ENCODE results near the gene MCC.

The MCC gene

GRCh38 chr5:113170707-113171106, 317.5 kb downstream of the MCC start:
- Histone ChIP-seq H3K36me3 (peaks cover 90% of the 10 kb centered on the region), H3K9me3 (ENCODE audit: severe bottlenecking) (no peaks in the 10 kb centered on the region), H3K4me3 (ENCODE audit: low read depth, low read length) (no peak overlapping the region), H3K27me3 (ENCODE audit: insufficient read depth, low read depth, severe bottlenecking) (no peaks in the 10 kb centered on the region), H3K27ac (peak overlapping the region; percentile 60)
- DNase-seq = peak; percentile 38
- TF ChIP-seq CTCF (IDR thresholded peaks at IDR 0.05; ENCODE audit: low read depth, low read length) = no peak

- Histone ChIP-seq H3K4me3 (ENCODE audit: low read depth, low read length) (no peak overlapping the region), H3K9me3 (ENCODE audit: severe bottlenecking) (no peaks in the 10 kb centered on the region), H3K36me3 (peaks cover 90% of the 10 kb centered on the region), H3K27ac (no peak overlapping the region), H3K27me3 (ENCODE audit: insufficient read depth, low read depth, severe bottlenecking) (no peaks in the 10 kb centered on the region)
- no peak for DNase-seq
- TF ChIP-seq CTCF (IDR thresholded peaks at IDR 0.05; ENCODE audit: low read depth, low read length) = no peak
These were observed 318.5 kb downstream of the MCC start for GRCh38 chr5:113169720-113170119.

DNA sequence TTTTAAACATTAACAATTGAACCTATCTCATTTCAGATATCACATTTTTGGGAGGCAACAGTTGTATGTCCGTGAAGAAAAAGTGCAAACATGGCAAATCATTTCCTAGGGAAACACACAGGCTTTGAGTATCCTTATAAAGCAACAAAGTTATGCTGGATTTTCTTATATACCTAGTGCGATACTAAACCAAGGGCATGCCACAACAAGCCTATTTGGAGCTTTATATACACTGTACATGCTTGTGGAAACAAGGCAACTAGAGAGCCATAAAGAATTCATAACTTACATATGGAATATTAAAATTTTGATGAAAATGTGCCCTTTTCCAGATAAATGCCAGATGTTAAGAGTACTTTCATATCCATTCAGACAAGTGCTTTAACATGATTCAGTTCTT, 320.3 kb downstream of the MCC start:
- peaks cover 93% of the 10 kb centered on the region for H3K36me3 ChIP-seq
- TF ChIP-seq CTCF (IDR thresholded peaks at IDR 0.05; ENCODE audit: low read depth, low read length) = no peak
- no peaks in the 10 kb centered on the region for H3K9me3 ChIP-seq (ENCODE audit: severe bottlenecking)
- DNase-seq = no peak
- H3K27ac ChIP-seq = peak overlapping the region; percentile 59
- no peaks in the 10 kb centered on the region for H3K27me3 ChIP-seq (ENCODE audit: insufficient read depth, low read depth, severe bottlenecking)
- no peak overlapping the region for H3K4me3 ChIP-seq (ENCODE audit: low read depth, low read length)

- Histone ChIP-seq H3K9me3 (ENCODE audit: severe bottlenecking) (no peaks in the 10 kb centered on the region), H3K36me3 (peaks cover 90% of the 10 kb centered on the region), H3K27me3 (ENCODE audit: insufficient read depth, low read depth, severe bottlenecking) (no peaks in the 10 kb centered on the region), H3K4me3 (ENCODE audit: low read depth, low read length) (no peak overlapping the region), H3K27ac (peak overlapping the region; percentile 59)
- TF ChIP-seq CTCF (IDR thresholded peaks at IDR 0.05; ENCODE audit: low read depth, low read length) = no peak
- no peak for DNase-seq
These were observed 321.3 kb downstream of the MCC start for GRCh38 chr5:113166852-113167366.

DNA sequence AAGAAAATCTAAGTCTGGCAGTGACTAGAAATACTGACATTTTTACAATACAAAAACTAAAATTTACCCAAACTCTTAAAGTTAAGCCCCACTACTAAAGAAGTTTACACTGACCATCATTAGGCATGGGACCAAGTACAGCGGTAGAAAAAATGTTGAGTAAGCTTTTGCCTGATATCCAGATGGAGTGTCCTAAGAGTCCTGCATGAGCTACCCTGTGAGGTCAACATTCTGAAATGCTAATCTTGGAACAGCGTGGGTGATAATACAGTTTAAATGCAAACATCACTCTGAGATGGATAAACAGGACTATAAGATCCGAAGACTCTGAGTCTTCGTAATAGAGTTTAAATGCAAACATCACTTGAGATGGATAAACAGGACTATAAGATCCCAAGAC, 322.0 kb downstream of the MCC start:
- DNase-seq = no peak
- Histone ChIP-seq H3K36me3 (peaks cover 90% of the 10 kb centered on the region), H3K4me3 (ENCODE audit: low read depth, low read length) (no peak overlapping the region), H3K27ac (peak overlapping the region; percentile 1), H3K27me3 (ENCODE audit: insufficient read depth, low read depth, severe bottlenecking) (no peaks in the 10 kb centered on the region), H3K9me3 (ENCODE audit: severe bottlenecking) (no peaks in the 10 kb centered on the region)
- TF ChIP-seq CTCF (IDR thresholded peaks at IDR 0.05; ENCODE audit: low read depth, low read length) = no peak

- TF ChIP-seq CTCF (IDR thresholded peaks at IDR 0.05; ENCODE audit: low read depth, low read length) = peak; percentile 12; the same call in 1 of the 2 replicates
- peak overlapping the region; percentile 52 for H3K27ac ChIP-seq
- H3K27me3 ChIP-seq (ENCODE audit: insufficient read depth, low read depth, severe bottlenecking) = no peaks in the 10 kb centered on the region
- DNase-seq = peak; percentile 52
- H3K36me3 ChIP-seq = peaks cover 91% of the 10 kb centered on the region
- H3K4me3 ChIP-seq (ENCODE audit: low read depth, low read length) = no peak overlapping the region
- H3K9me3 ChIP-seq (ENCODE audit: severe bottlenecking) = no peaks in the 10 kb centered on the region
These were observed 324.2 kb downstream of the MCC start for GRCh38 chr5:113164021-113164420.
